Measurements from ENCODE around the gene HNRNPAB. TPM values are rescaled to one million over a fixed set of nuclear protein-coding genes. Genes with fewer than 3 reads are reported as not detected.

HNRNPAB gene
- total RNA-seq, 1 donor from 2014 or later: 102 TPM

- Histone ChIP-seq H3K4me1 (no peaks in the 10 kb centered on the region), H3K4me3 (no peak overlapping the region), H3K36me3 (peaks cover 62% of the 10 kb centered on the region), H3K27ac (no peak overlapping the region), H3K27me3 (ENCODE audit: low read depth) (no peaks in the 10 kb centered on the region), H3K9me3 (no peaks in the 10 kb centered on the region)
- DNase-seq (peak; percentile 9), ATAC-seq (no peak)
- intact Hi-C loops (cut with DNase I): no loop called here
- no peak for TF ChIP-seq CTCF (IDR thresholded peaks at IDR 0.05)
Observed at GRCh38 chr5:178221853-178222252, 17.5 kb downstream of the HNRNPAB start.

GRCh38 chr5:178222292-178222691 lies 18.0 kb downstream of the HNRNPAB start:
- no peak for TF ChIP-seq CTCF (IDR thresholded peaks at IDR 0.05)
- no peaks in the 10 kb centered on the region for H3K9me3 ChIP-seq
- peaks cover 61% of the 10 kb centered on the region for H3K36me3 ChIP-seq
- DNase-seq: peak; percentile 25
- no peaks in the 10 kb centered on the region for H3K4me1 ChIP-seq
- no peak for ATAC-seq
- intact Hi-C loops (cut with DNase I): no loop called here
- no peak overlapping the region for H3K4me3 ChIP-seq
- H3K27ac ChIP-seq: no peak overlapping the region
- no peaks in the 10 kb centered on the region for H3K27me3 ChIP-seq (ENCODE audit: low read depth)

DNA sequence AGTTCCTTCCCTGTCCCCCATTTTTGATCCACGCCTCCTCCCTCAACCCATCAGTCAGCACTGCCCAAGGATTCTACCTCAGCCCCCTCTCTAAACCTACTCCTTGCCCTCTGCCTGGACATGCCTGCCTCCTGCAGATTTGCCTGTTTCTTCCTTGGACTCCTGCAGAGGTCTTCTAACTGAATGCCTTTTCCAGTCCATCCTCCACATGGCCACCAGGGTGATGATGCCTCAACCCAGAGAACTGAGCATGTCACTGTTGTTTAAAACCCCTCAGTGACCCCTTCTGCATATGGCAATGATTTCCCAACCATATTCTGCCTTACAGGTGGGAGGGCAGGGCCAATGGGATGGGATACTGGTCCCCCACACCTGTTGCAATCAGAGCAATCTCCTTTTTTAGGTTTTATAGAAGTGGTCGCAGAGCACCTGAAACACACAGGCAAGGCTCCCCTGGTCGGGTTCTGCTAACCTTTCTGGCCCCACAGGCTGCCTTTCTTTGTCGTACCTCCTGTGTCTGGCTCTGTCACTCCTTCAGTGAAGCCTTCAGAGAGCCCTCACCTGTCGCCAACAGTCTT lies 19.0 kb downstream of the HNRNPAB start:
- DNase-seq (peak; percentile 12), ATAC-seq (no peak)
- intact Hi-C loops (cut with DNase I): no loop called here
- H3K27ac ChIP-seq: no peak overlapping the region
- H3K4me3 ChIP-seq: no peak overlapping the region
- H3K36me3 ChIP-seq: peaks cover 71% of the 10 kb centered on the region
- TF ChIP-seq CTCF (IDR thresholded peaks at IDR 0.05): no peak
- H3K27me3 ChIP-seq (ENCODE audit: low read depth): no peaks in the 10 kb centered on the region
- no peaks in the 10 kb centered on the region for H3K4me1 ChIP-seq
- H3K9me3 ChIP-seq: no peaks in the 10 kb centered on the region

DNA sequence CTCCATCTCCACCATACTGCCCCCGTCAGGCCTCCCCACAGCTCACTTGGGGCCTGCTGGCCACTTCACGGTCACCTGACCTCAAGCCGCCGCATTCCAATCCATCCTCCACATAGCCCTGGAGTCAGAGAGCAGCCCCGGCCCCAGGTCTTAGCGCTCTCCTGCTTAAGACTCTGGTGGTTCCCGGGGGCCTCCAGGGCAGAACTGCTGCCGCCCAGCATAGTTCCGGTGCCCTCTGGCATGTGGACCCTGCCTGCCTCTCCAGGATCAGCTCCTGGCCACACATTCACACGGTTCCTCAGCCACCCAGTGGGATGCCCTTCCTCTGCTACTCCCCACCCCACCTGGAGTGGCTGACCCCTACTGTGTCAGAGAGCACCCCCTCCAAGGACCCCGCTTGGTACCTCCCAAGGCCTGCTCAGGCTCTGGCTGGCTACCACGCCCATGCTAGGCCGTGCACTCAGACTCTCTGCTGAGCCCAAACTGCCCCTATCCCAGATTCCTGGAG lies 19.5 kb downstream of the HNRNPAB start:
- no peaks in the 10 kb centered on the region for H3K9me3 ChIP-seq
- intact Hi-C loops (cut with DNase I): no loop called here

GRCh38 chr5:178224403-178224802 lies 20.1 kb downstream of the HNRNPAB start:
- H3K36me3 ChIP-seq: peaks cover 78% of the 10 kb centered on the region
- no peak overlapping the region for H3K27ac ChIP-seq
- intact Hi-C loops (cut with DNase I): no loop called here
- H3K4me3 ChIP-seq: no peak overlapping the region
- TF ChIP-seq CTCF (IDR thresholded peaks at IDR 0.05): no peak
- peak in 1 of 2 donors; percentile 3 for ATAC-seq
- H3K4me1 ChIP-seq: peaks cover under 1% of the 10 kb centered on the region
- no peaks in the 10 kb centered on the region for H3K27me3 ChIP-seq (ENCODE audit: low read depth)
- no peaks in the 10 kb centered on the region for H3K9me3 ChIP-seq
- peak; percentile 32 for DNase-seq

More for the DNA sequence above, 19.5 kb downstream of the HNRNPAB start:
- no peak for TF ChIP-seq CTCF (IDR thresholded peaks at IDR 0.05)
- ATAC-seq (peak; percentile 77 to 85), DNase-seq (peak; percentile 61)
- H3K4me3 ChIP-seq: no peak overlapping the region
- H3K27me3 ChIP-seq (ENCODE audit: low read depth): no peaks in the 10 kb centered on the region
- H3K36me3 ChIP-seq: peaks cover 77% of the 10 kb centered on the region
- no peaks in the 10 kb centered on the region for H3K4me1 ChIP-seq
- H3K27ac ChIP-seq: no peak overlapping the region

Data from lower lobe of right lung (tissue), 2 donors.